ENCODE data around the gene TAOK2.

- no peak for TF ChIP-seq CTCF (IDR thresholded peaks at IDR 0.05)
- no peak for TF ChIP-seq POLR2A (IDR thresholded peaks at IDR 0.05)
These were observed 57.8 kb downstream of the TAOK2 start for GRCh38 chr16:30031477-30031918.

All from testis (tissue), 2 donors.